ENCODE results near the gene NFKBIE. TPM values are rescaled to one million over a fixed set of nuclear protein-coding genes. Genes with fewer than 3 reads are reported as not detected.
"Not testable (repeated sequence)": the region's sequence is repeated elsewhere in the genome, so short reads cannot be mapped to it uniquely, and the experiment has no call there.

The NFKBIE gene
- total RNA-seq, 2 experiments from 2014 or later: 22.7 to 24.8 TPM

- Mint-ChIP-seq H3K4me3 (peak overlapping the region; percentile 82), H3K9me3 (no peaks in the 10 kb centered on the region), H3K27ac (peak overlapping the region; percentile 90)
Observed at GRCh38 chr6:44237021-44237812, 28.1 kb downstream of the NFKBIE start.

GRCh38 chr6:44235891-44236516 is 29.3 kb downstream of the NFKBIE start:
- Mint-ChIP-seq H3K36me3 (peaks cover 21% of the 10 kb centered on the region), H3K4me1 (peaks cover 15% of the 10 kb centered on the region), H3K4me3 (no peak overlapping the region), H3K9me3 (no peaks in the 10 kb centered on the region), H3K27ac (no peak overlapping the region), H3K27me3 (no peaks in the 10 kb centered on the region)
- no peak for DNase-seq

More at GRCh38 chr6:44237021-44237812, 28.1 kb downstream of the NFKBIE start:
- peak; percentile 70 for DNase-seq
- peaks cover 15% of the 10 kb centered on the region for H3K4me1 Mint-ChIP-seq
- peaks cover 14% of the 10 kb centered on the region for H3K36me3 Mint-ChIP-seq
- no peaks in the 10 kb centered on the region for H3K27me3 Mint-ChIP-seq

- Mint-ChIP-seq H3K9me3 (no peaks in the 10 kb centered on the region), H3K27ac (no peak overlapping the region), H3K4me3 (no peak overlapping the region)
Observed at GRCh38 chr6:44235269-44235668, 30.1 kb downstream of the NFKBIE start.

GRCh38 chr6:44234101-44235025 is 31.0 kb downstream of the NFKBIE start:
- peaks cover 15% of the 10 kb centered on the region for H3K4me1 Mint-ChIP-seq
- H3K36me3 Mint-ChIP-seq: peaks cover 34% of the 10 kb centered on the region
- peak; percentile 33 for DNase-seq

More at GRCh38 chr6:44235269-44235668, 30.1 kb downstream of the NFKBIE start:
- no peak for DNase-seq
- H3K27me3 Mint-ChIP-seq: no peaks in the 10 kb centered on the region
- peaks cover 15% of the 10 kb centered on the region for H3K4me1 Mint-ChIP-seq
- H3K36me3 Mint-ChIP-seq: peaks cover 29% of the 10 kb centered on the region

GRCh38 chr6:44233567-44234100 is 31.7 kb downstream of the NFKBIE start:
- Mint-ChIP-seq H3K27ac (no peak overlapping the region), H3K27me3 (no peaks in the 10 kb centered on the region), H3K4me3 (no peak overlapping the region), H3K36me3 (peaks cover 40% of the 10 kb centered on the region), H3K4me1 (peaks cover 14% of the 10 kb centered on the region), H3K9me3 (no peaks in the 10 kb centered on the region)
- DNase-seq: no peak

More at GRCh38 chr6:44234101-44235025, 31.0 kb downstream of the NFKBIE start:
- H3K4me3 Mint-ChIP-seq: no peak overlapping the region
- no peaks in the 10 kb centered on the region for H3K27me3 Mint-ChIP-seq
- no peaks in the 10 kb centered on the region for H3K9me3 Mint-ChIP-seq
- no peak overlapping the region for H3K27ac Mint-ChIP-seq

GRCh38 chr6:44232676-44233566 is 32.4 kb downstream of the NFKBIE start:
- H3K4me3 Mint-ChIP-seq: peak overlapping the region; percentile 5
- H3K9me3 Mint-ChIP-seq: no peaks in the 10 kb centered on the region
- no peak overlapping the region for H3K27ac Mint-ChIP-seq

GRCh38 chr6:44231426-44231825 is 33.9 kb downstream of the NFKBIE start:
- H3K27ac Mint-ChIP-seq, H3K27me3 Mint-ChIP-seq, H3K4me1 Mint-ChIP-seq, H3K4me3 Mint-ChIP-seq, DNase-seq, H3K9me3 Mint-ChIP-seq: not testable (repeated sequence)
- H3K36me3 Mint-ChIP-seq: peaks cover 48% of the 10 kb centered on the region

More at GRCh38 chr6:44232676-44233566, 32.4 kb downstream of the NFKBIE start:
- DNase-seq: no peak
- H3K36me3 Mint-ChIP-seq: peaks cover 44% of the 10 kb centered on the region
- no peaks in the 10 kb centered on the region for H3K27me3 Mint-ChIP-seq
- H3K4me1 Mint-ChIP-seq: peaks cover 11% of the 10 kb centered on the region

GRCh38 chr6:44230034-44230675 is 35.2 kb downstream of the NFKBIE start:
- Mint-ChIP-seq H3K4me3 (no peak overlapping the region), H3K9me3 (no peaks in the 10 kb centered on the region), H3K27me3 (no peaks in the 10 kb centered on the region), H3K27ac (no peak overlapping the region), H3K4me1 (peaks cover 15% of the 10 kb centered on the region), H3K36me3 (peaks cover 50% of the 10 kb centered on the region)
- DNase-seq: no peak

- Mint-ChIP-seq H3K4me1 (peaks cover 21% of the 10 kb centered on the region), H3K4me3 (no peak overlapping the region), H3K27me3 (no peaks in the 10 kb centered on the region), H3K36me3 (peaks cover 53% of the 10 kb centered on the region), H3K9me3 (no peaks in the 10 kb centered on the region), H3K27ac (no peak overlapping the region)
- DNase-seq: no peak
Observed at GRCh38 chr6:44229376-44230033, 35.8 kb downstream of the NFKBIE start.

- Mint-ChIP-seq H3K36me3 (peaks cover 54% of the 10 kb centered on the region), H3K4me3 (peak overlapping the region; percentile 10), H3K9me3 (no peaks in the 10 kb centered on the region), H3K27ac (no peak overlapping the region), H3K27me3 (no peaks in the 10 kb centered on the region), H3K4me1 (peaks cover 27% of the 10 kb centered on the region)
- no peak for DNase-seq
Observed at GRCh38 chr6:44228836-44229235, 36.5 kb downstream of the NFKBIE start.

- Mint-ChIP-seq H3K36me3 (peaks cover 50% of the 10 kb centered on the region), H3K4me1 (peaks cover 26% of the 10 kb centered on the region), H3K27ac (no peak overlapping the region), H3K9me3 (no peaks in the 10 kb centered on the region), H3K4me3 (no peak overlapping the region), H3K27me3 (no peaks in the 10 kb centered on the region)
- no peak for DNase-seq
Observed at GRCh38 chr6:44228433-44228832, 36.9 kb downstream of the NFKBIE start.

GRCh38 chr6:44228031-44228430 is 37.3 kb downstream of the NFKBIE start:
- no peaks in the 10 kb centered on the region for H3K9me3 Mint-ChIP-seq
- no peak for DNase-seq
- no peak overlapping the region for H3K27ac Mint-ChIP-seq
- H3K36me3 Mint-ChIP-seq: peaks cover 49% of the 10 kb centered on the region
- peaks cover 2% of the 10 kb centered on the region for H3K27me3 Mint-ChIP-seq
- peaks cover 26% of the 10 kb centered on the region for H3K4me1 Mint-ChIP-seq
- no peak overlapping the region for H3K4me3 Mint-ChIP-seq

GRCh38 chr6:44227148-44227793 is 38.1 kb downstream of the NFKBIE start:
- no peaks in the 10 kb centered on the region for H3K9me3 Mint-ChIP-seq
- H3K4me3 Mint-ChIP-seq: no peak overlapping the region
- H3K27ac Mint-ChIP-seq: no peak overlapping the region
- H3K4me1 Mint-ChIP-seq: peaks cover 31% of the 10 kb centered on the region
- no peak for DNase-seq
- H3K36me3 Mint-ChIP-seq: peaks cover 49% of the 10 kb centered on the region
- H3K27me3 Mint-ChIP-seq: peaks cover 7% of the 10 kb centered on the region
